Measurements from ENCODE around the gene MN1.

- no peak for TF ChIP-seq CTCF (IDR thresholded peaks at IDR 0.05)
- TF ChIP-seq POLR2A (IDR thresholded peaks at IDR 0.05) = no peak
Observed at GRCh38 chr22:27793576-27793975, 8.0 kb downstream of the MN1 start.

Measured in adrenal gland (tissue), 5 donors.